Hepatocyte (in vitro differentiated cells): ENCODE data around the gene PEX6.

Experiments used
- CTCF ChIP-seq: fragments of 200-600 bp; sonication (generic); IDR thresholded peaks from 2 replicates; pipeline ENCODE4 v1.5.1; 2016; ENCODE audit warnings: antibody characterized with exemption, mild to moderate bottlenecking; ENCODE audit not compliant: poor library complexity
- EZH2 ChIP-seq: fragments of 200-600 bp; sonication (generic); IDR thresholded peaks from 2 replicates; pipeline ENCODE4 v1.6.1; 2016; ENCODE audit warnings: antibody characterized with exemption, mild to moderate bottlenecking, borderline replicate concordance
- EZH2phosphoT487 ChIP-seq: fragments of 200-600 bp; sonication (generic); IDR thresholded peaks from one replicate; pipeline ENCODE4 v1.6.1; 2018; ENCODE audit warnings: antibody characterized with exemption, mild to moderate bottlenecking, low read depth, moderate library complexity; ENCODE audit not compliant: unreplicated experiment, severe bottlenecking

- TF ChIP-seq CTCF (no peak), EZH2 (no peak), EZH2phosphoT487 (no peak)
These were observed 15.7 kb downstream of the PEX6 start for GRCh38 chr6:42963179-42963854.
